ENCODE data around the gene UPK1B.

The UPK1B gene

GRCh38 chr3:119175872-119176756 lies 2.7 kb downstream of the UPK1B start (continued):
- no peak for TF ChIP-seq ZNF121 (tag by site-specific recombination; IDR thresholded peaks at IDR 0.05)
- TF ChIP-seq SALL2 (tag by site-specific recombination; IDR thresholded peaks at IDR 0.05; ENCODE audit: borderline replicate concordance): no peak
- no peak for TF ChIP-seq ZNF169 (tag by site-specific recombination; IDR thresholded peaks at IDR 0.05)
- TF ChIP-seq, protein P1, sequence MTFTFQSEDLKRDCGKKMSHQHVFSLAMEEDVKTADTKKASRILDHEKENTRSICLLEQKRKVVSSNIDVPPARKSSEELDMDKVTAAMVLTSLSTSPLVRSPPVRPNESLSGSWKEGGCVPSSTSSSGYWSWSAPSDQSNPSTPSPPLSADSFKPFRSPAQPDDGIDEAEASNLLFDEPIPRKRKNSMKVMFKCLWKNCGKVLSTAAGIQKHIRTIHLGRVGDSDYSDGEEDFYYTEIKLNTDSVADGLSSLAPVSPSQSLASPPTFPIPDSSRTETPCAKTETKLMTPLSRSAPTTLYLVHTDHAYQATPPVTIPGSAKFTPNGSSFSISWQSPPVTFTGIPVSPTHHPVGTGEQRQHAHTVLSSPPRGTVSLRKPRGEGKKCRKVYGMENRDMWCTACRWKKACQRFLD (tag by site-specific recombination; IDR thresholded peaks at IDR 0.05): no peak
- no peak for TF ChIP-seq SP2 (tag by site-specific recombination; IDR thresholded peaks at IDR 0.05)
- TF ChIP-seq, protein P2, sequence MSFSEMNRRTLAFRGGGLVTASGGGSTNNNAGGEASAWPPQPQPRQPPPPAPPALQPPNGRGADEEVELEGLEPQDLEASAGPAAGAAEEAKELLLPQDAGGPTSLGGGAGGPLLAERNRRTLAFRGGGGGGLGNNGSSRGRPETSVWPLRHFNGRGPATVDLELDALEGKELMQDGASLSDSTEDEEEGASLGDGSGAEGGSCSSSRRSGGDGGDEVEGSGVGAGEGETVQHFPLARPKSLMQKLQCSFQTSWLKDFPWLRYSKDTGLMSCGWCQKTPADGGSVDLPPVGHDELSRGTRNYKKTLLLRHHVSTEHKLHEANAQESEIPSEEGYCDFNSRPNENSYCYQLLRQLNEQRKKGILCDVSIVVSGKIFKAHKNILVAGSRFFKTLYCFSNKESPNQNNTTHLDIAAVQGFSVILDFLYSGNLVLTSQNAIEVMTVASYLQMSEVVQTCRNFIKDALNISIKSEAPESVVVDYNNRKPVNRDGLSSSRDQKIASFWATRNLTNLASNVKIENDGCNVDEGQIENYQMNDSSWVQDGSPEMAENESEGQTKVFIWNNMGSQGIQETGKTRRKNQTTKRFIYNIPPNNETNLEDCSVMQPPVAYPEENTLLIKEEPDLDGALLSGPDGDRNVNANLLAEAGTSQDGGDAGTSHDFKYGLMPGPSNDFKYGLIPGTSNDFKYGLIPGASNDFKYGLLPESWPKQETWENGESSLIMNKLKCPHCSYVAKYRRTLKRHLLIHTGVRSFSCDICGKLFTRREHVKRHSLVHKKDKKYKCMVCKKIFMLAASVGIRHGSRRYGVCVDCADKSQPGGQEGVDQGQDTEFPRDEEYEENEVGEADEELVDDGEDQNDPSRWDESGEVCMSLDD (tag by site-specific recombination; IDR thresholded peaks at IDR 0.05): no peak

GRCh38 chr3:119176778-119177177 lies 3.4 kb downstream of the UPK1B start:
- no peak overlapping the region for H3K27ac ChIP-seq (ENCODE audit: extremely low read depth, low read depth, low read length)
- H3K36me3 ChIP-seq (ENCODE audit: control insufficient read depth in 2 of 2, insufficient read depth in 1 of 2, low read length in 2 of 2): no peaks in the 10 kb centered on the region
- no peaks in the 10 kb centered on the region for H3K4me1 ChIP-seq (ENCODE audit: control insufficient read depth, insufficient read depth, low read length)
- ChIA-PET POLR2A (no interaction called here), CTCF (no interaction called here)
- H3K9me3 ChIP-seq (ENCODE audit: control insufficient read depth, insufficient read depth, low read depth, low read length): no peaks in the 10 kb centered on the region
- H3K4me3 ChIP-seq (ENCODE audit: low read depth, low read length): no peak overlapping the region
- TF ChIP-seq ZFP37 (tag by site-specific recombination; IDR thresholded peaks at IDR 0.05) (no peak), ZNF112 (tag by site-specific recombination; IDR thresholded peaks at IDR 0.05) (no peak), ZNF488 (tag by site-specific recombination; IDR thresholded peaks at IDR 0.05) (no peak), ZNF223 (tag by site-specific recombination; IDR thresholded peaks at IDR 0.05) (no peak), ZNF776 (tag by site-specific recombination; IDR thresholded peaks at IDR 0.05; ENCODE audit: borderline replicate concordance) (no peak), ZNF426 (tag by site-specific recombination; IDR thresholded peaks at IDR 0.05) (no peak), ZFHX2 (tag by site-specific recombination; conservative IDR thresholded peaks at IDR 0.05) (no peak), ZBTB20 (tag by site-specific recombination; IDR thresholded peaks at IDR 0.05) (no peak), ZNF350 (tag by site-specific recombination; IDR thresholded peaks at IDR 0.05) (no peak), KLF1 (tag by site-specific recombination; IDR thresholded peaks at IDR 0.05) (no peak), SALL2 (tag by site-specific recombination; IDR thresholded peaks at IDR 0.05; ENCODE audit: borderline replicate concordance) (no peak), ELK4 (IDR thresholded peaks at IDR 0.05; ENCODE audit: borderline replicate concordance, low read depth, low read length) (no peak), ZNF2 (tag by site-specific recombination; IDR thresholded peaks at IDR 0.05) (no peak), KLF7 (tag by site-specific recombination; IDR thresholded peaks at IDR 0.05; ENCODE audit: borderline replicate concordance) (no peak), ZNF555 (tag by site-specific recombination; conservative IDR thresholded peaks at IDR 0.05) (no peak), ZSCAN23 (tag by site-specific recombination; IDR thresholded peaks at IDR 0.05) (no peak), ZXDB (tag by site-specific recombination; IDR thresholded peaks at IDR 0.05) (no peak)
- TF ChIP-seq, protein P3, sequence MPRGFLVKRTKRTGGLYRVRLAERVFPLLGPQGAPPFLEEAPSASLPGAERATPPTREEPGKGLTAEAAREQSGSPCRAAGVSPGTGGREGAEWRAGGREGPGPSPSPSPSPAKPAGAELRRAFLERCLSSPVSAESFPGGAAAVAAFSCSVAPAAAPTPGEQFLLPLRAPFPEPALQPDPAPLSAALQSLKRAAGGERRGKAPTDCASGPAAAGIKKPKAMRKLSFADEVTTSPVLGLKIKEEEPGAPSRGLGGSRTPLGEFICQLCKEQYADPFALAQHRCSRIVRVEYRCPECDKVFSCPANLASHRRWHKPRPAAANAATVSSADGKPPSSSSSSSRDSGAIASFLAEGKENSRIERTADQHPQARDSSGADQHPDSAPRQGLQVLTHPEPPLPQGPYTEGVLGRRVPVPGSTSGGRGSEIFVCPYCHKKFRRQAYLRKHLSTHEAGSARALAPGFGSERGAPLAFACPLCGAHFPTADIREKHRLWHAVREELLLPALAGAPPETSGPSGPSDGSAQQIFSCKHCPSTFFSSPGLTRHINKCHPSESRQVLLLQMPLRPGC (tag by site-specific recombination; IDR thresholded peaks at IDR 0.05): no peak
- TF ChIP-seq, protein P4, sequence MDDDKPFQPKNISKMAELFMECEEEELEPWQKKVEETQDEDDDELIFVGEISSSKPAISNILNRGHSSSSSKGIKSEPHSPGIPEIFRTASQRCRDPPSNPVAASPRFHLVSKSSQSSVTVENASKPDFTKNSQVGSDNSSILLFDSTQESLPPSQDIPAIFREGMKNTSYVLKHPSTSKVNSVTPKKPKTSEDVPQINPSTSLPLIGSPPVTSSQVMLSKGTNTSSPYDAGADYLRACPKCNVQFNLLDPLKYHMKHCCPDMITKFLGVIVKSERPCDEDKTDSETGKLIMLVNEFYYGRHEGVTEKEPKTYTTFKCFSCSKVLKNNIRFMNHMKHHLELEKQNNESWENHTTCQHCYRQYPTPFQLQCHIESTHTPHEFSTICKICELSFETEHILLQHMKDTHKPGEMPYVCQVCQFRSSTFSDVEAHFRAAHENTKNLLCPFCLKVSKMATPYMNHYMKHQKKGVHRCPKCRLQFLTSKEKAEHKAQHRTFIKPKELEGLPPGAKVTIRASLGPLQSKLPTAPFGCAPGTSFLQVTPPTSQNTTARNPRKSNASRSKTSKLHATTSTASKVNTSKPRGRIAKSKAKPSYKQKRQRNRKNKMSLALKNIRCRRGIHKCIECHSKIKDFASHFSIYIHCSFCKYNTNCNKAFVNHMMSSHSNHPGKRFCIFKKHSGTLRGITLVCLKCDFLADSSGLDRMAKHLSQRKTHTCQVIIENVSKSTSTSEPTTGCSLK (tag by site-specific recombination; IDR thresholded peaks at IDR 0.05): no peak
